T1000 (cell line): ENCODE measurements around the gene CIAPIN1.

Experiments used
- DNase-seq: peaks from one replicate; lab custom pipeline; 2025; ENCODE audit warnings: mixed read lengths; lab: John Stamatoyannopoulos, UW

Gene CIAPIN1

DNA sequence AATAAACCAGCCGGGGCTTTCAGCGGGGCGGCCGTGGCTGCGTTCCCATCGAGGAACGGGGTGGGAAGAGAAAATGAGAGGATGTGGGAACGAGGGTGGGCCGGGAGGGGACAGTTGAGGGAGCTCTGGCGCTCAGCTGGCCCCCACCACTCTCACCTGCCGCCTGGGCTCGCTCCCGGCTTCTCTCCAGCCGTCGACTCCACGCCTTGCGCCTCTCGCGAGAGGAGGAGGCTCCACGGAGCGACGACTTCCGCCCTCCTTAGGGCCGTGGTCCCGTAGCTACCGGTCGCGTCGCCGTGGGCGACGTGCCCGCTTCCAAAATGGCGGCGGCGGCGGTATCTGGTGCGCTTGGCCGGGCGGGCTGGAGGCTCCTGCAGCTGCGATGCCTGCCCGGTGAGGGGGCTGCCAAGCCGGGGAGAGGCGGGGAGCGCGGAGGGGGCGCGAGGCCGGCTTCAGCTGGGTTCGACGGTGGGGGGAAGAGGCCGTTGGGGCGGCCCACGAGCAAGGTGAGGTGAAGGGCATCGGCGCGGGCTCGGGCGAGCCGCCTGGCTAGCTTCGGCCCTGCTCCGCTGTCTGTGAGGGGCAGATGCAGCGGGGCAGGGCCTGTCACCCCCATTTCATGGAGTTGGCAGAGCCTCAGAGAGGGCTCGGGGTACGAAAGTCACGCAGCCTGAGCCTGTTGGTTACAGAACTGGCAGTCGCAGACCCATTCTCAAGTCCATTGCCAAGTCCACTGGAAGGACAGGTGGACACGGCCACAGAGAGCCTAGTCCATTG, at the start of gene CIAPIN1, which contains the start of gene COQ9:
Gene CIAPIN1 (minus strand): TSS at position 200 of the 777 bp plus-strand sequence. CDS start 6,457 bp downstream, outside the sequence.
Gene COQ9 (plus strand): TSS at position 294 of the 777 bp plus-strand sequence. CDS start 27 bp downstream, at position 321.
- peak; percentile 65 for DNase-seq

DNA sequence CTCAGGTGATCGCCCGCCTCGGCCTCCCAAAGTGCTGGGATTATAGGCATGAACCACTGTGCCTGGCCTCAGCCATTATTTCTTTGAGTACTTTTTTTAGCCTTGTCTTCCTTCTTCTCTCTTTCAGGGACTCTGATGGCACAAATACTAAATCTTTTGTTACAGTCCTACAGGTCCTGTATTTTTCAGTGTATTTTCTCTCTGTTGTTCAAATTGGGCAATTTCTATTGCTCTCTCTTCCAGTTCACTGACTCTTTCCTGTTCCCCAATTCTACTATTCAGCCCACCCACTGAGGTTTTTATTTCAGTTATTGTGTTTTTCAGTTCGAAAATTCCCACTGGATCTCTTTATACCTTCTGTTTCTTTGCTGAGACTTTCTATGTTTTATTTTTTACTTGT, 46.6 kb upstream of the CIAPIN1 start:
- no peak for DNase-seq

- DNase-seq: no peak
These were observed 42.0 kb upstream of the CIAPIN1 start for GRCh38 chr16:57489229-57489628.

- DNase-seq: no peak
These were observed 40.0 kb upstream of the CIAPIN1 start for GRCh38 chr16:57486858-57487834.

DNA sequence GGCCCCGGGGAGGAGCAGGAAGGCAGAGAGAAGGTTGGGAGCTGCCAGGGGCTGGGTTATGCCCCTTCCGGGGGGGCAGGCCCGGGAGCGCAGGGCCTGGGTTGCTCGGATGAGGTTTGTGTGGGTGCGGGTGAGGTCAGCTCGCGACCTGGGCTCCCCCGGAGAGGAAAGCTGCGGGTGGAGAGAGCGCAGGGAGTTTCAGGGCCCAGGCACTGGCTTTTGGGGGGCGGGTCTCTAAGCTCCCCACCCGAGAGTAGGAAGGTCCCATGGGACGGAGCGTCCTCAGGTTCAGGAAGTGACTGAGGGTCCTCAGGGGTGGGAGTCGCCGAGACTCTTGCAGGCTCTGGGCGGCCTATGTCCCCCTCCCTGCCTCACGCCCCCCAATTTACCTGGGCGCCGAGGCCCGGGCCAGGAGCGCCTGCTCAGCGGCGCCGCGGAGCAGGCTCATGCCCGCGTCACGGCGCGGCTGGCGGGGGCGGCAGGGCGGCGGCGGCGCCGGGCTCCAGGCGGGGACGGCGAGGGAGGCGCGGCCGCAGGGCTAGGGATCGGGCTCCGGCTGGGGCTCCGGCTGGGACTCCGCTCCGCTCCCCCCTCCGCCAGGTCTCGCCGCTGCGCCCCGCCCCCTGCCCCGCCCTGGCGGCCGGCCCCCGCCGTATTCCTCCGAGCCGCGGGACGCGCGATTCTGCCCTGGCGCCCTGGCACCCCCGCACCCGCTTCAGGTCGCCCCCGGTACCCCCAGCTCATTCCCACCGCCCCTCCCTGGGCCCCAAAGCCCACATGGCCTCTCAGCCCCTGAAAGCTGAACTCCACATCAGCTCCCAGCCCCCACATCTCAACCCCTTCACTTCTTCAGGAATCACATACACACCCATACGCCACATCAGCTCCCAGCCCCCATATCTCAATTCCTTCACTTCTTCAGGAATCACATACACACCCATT, 39.0 kb upstream of the CIAPIN1 start, which contains the start of gene DOK4:
Gene DOK4 (minus strand): TSS at position 578 of the 942 bp plus-strand sequence. CDS start 6,986 bp downstream, outside the sequence.
- peak; percentile 30 for DNase-seq

GRCh38 chr16:57485091-57485915, 38.1 kb upstream of the CIAPIN1 start:
- DNase-seq: no peak

DNA sequence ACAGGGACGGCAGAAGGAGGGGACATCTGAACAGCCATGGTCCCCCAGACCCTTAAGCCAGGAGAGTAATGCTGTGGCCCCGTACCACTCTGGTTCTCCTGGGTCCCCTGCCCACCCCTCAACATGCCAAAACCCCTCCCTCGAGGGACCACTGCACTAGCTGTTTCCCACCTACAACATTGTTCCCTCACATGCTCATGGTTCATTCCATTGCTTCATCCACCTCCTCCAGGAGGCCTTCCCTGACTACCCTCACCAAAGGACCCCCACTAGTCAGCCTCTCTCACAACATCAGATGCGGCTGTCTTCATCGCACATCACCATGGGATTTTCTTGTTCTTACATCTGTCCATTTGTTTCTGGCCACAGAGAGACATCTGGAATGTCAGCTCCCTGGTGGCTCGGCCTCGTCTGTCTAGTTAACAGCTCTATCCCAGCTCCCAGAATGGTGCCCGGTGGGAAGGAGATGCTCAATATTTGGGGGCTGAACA, 37.4 kb upstream of the CIAPIN1 start:
- no peak for DNase-seq

- no peak for DNase-seq
These were observed 36.7 kb upstream of the CIAPIN1 start for GRCh38 chr16:57483725-57484514.

DNA sequence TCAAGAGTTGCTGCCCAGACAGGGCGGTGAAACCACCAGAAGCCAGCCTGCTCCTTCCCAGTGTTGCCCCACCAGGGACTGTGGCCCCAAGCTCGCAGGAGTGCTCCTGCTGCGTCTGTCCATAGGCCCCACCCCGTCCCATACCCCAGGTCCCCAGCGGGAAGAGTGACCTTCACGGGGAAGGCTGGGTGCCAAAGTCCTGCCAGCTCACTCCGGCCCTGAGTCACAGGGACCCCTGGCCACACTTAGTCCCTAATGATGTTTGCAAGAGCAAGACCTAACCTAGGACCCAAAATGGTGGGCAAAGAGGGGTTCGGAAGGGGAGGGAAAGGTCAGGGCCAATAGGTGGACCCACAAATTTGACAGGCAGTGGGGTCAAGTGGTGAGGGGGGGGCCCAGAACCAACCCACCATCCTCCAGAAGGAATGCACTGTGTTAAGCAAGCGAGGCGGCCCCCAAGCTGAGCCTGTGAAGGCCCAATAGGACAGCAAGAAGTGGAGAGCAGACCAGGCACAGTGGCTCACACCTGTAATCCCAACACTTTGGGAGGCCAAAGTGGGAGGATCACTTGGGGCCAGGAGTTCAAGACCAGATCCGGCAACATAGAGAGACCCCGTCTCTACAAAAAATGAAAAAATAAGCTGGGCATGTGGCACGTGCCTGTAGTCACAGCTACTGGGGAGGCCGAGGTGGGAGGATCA, 35.8 kb upstream of the CIAPIN1 start:
- DNase-seq: no peak

GRCh38 chr16:57481421-57481820, 34.2 kb upstream of the CIAPIN1 start:
- DNase-seq: no peak

DNA sequence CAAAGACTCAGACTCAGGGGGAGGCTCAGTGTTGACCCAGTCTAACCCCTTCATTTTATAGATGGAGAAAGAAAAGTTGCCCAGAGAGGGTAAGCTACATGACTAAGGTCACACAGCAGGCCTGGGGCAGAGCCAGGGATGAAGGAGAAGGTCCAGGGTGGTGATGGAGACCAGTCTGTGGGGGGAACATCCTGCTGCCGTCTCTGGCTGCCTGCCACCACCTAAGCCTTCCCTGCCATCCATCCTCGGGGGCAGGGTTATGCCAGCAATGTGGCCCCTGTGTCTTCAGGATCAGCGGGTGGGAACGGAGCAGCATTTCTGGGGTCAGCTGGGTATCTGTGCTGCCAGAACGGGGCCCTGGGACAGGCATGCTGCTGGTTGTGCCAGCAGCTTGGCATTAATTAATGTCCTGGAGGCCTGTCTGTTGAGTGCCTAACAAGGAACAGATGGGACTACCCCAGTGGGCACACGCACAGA, 33.6 kb upstream of the CIAPIN1 start:
- no peak for DNase-seq

- DNase-seq: no peak
These were observed 33.0 kb upstream of the CIAPIN1 start for GRCh38 chr16:57479976-57480753.

DNA sequence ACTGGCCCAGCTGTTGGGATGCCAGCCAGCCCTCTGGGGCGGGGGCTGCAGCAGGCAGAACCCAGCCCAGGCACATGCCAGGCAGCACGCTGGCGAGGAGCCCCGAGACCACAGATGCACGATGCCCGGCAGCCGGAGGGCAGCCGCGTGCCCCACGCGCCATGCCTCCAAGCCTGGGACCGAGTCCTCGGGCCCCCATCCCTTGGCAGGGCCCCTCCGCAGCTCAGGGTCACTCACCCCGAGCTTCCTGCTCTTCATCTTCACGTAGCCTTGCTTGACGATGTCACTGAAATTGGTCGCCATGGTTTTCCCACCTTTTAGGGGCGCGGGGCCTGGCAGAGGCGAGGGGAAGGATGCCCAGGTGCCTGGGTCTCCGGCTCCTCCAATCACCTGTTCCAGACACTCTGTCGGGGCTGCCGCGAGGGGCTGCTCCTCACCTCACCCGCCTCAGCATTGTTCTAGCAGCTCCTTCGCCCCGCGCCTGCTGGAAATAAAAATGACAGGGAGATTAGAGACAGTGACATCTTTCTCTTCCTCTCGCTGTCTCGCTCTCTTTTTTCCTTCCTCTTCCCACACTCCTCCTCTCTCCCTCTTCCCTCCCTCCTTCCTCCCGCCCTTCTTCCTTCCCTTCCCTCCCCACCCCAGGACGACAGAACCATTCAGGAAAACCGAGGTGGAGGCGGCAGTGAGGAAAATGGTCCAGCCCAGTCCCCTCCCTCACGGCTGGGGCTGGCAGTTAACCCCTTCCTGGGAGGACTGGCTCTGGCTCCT, 32.2 kb upstream of the CIAPIN1 start:
- DNase-seq: no peak

DNA sequence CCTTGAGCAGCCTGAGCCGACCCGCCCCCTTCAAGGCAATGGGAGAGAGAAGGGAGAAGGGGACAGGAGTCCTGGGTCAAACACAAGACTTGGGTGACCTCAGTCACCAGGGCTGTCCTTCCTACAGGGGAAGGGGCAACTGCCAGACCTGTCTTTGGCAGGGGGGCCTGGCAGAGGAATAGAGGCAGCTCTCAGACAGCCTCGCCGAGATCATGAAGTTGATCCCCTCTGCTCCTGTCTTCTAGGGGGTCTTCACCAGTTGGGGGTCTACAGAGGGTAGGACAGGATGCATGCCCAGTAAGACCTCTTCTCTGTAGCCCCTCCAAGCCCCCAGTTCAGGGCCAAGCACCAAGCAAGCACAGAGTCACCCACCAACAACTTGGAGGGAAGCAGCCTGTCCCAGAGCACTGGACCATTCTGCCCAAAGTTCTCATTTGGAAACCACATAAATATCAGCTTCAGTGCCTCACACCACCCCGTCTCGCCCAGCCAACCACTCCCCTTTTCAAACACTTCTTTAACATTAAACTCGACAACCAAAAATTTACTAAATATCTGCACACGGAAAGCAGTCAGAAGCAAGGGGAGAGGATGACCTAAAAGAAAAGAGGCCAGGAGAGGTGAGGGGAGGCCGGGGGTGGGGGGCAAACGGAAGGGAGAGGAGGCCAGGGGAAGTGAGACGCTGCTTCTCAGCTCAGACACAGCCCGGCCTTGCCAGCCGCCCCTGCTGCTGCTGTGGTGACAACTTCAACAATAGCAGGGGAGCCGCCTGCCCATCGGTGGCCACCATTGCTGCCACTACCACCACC, 31.4 kb upstream of the CIAPIN1 start:
- no peak for DNase-seq

DNA sequence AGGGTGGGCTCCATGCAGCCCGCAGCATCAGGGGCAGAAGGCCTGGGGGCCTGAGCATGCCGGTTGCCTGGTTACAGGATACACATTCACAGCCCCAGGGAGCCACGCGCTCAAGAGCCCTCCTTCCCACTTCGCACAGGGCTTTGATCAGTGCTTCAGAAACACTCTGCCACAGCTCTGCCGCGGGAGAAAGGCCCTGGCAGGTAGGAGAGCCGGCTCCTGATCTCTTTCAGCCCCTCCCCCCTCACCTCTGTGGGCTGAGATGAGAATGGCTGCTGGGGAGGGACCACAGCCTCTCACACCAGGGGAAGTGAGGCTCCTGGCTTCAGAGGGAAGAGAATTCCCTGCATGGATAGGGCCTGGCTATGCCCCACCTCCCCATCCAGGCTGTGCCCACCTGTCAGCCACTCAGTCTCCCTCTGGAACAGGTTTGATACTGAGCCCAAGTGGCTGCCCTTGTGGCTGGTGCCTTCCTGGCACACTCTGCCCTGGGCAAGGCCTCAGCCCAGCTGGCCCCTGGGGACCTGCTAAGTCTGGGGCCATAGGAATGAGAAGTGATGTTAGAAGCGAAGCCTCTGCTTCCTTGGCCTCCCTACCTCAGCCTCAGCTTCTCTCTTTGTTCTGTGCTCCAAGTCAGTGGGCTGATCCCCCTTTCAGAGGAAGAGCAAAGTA, 30.5 kb upstream of the CIAPIN1 start:
- no peak for DNase-seq
